Chondrocyte (in vitro differentiated cells): ENCODE measurements around the gene RASSF7. TPM values are rescaled to one million over a fixed set of nuclear protein-coding genes. Genes with fewer than 3 reads are reported as not detected.
"Not testable (repeated sequence)": the region's sequence is repeated elsewhere in the genome, so short reads cannot be mapped to it uniquely, and the experiment has no call there.

Experiments used
- DNase-seq: peaks from one replicate; pipeline ENCODE4 v3.0.0; 2021; ENCODE audit warnings: mixed read lengths, low spot score
- H3K27ac Mint-ChIP-seq: one replicate; pipeline ENCODE4 v1.8.0; 2021; ENCODE audit warnings: mild to moderate bottlenecking, moderate library complexity, mixed read lengths; ENCODE audit not compliant: unreplicated experiment
- H3K27me3 Mint-ChIP-seq: 2 replicates; pipeline ENCODE4 v1.8.0; 2021; ENCODE audit warnings: low read depth, mixed read lengths
- H3K36me3 Mint-ChIP-seq: 2 replicates; pipeline ENCODE4 v1.8.0; 2021; ENCODE audit warnings: low read depth, mixed read lengths
- H3K4me1 Mint-ChIP-seq: 2 replicates; pipeline ENCODE4 v1.8.0; 2021; ENCODE audit warnings: low read depth, mild to moderate bottlenecking, mixed read lengths
- H3K4me3 Mint-ChIP-seq: one replicate; pipeline ENCODE4 v1.8.0; 2021; ENCODE audit warnings: mild to moderate bottlenecking, moderate library complexity, mixed read lengths; ENCODE audit not compliant: unreplicated experiment
- H3K9me3 Mint-ChIP-seq: 2 replicates; pipeline ENCODE4 v1.8.0; 2021; ENCODE audit warnings: low read depth, mixed read lengths
- total RNA-seq: library from RNA; stranded (reverse); gene quantifications from 3 replicates; pipeline ENCODE4 v1.2.1, GENCODE V29; 2021
- TF ChIP-seq, protein P1 (sequence below): fragments of 200-600 bp; sonication (generic); IDR thresholded peaks from 2 replicates; pipeline ENCODE4 v1.5.0; 2021; ENCODE audit warnings: antibody characterized with exemption, mild to moderate bottlenecking, moderate library complexity

The RASSF7 gene
- total RNA-seq, 1 donor from 2014 or later = 28.7 TPM

DNA sequence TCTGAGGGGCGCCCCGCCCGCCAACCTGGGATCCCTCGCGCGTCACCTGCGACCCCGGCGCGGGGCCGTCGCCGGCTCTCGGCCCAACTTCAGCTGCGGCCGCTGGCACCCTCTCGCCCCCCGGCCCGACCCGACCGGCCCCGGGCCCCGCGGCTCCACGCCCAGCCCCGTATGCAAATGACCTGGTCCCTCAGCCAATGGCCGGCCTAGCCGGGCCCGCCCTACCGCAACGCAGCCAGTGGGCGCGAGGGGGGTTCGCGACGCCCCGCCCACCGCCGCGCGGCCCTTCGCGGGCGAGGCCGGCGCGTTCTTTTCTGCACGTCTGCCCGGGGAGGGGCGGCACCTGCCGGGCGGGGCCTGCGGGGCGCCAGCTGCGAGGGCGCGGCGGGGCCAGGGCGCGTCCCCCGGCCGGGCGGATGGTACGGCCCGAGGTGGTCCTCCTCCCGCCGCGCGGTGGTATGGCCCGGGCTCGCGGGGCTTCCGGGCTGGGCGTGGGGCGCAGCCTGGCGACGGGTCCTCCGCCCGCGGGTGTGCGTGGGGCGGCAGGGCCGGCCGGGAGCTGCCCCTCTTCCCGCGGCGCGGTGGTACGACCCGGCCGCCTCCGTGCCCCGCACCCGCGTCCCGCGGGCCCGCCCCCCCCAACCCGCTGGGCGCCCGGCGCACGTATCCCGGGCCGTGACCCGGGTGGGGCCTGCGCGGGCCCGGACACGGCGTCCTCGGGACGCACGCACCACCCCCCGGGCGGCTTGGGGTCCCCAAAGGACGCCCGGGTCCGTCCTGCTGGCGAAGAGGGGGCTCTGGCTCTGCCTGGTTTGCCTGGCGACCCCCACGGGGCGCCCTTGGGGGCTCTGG lies 7.8 kb downstream of the RASSF7 start:
- H3K4me3 Mint-ChIP-seq = peak overlapping the region; percentile 70
- peaks cover 15% of the 10 kb centered on the region for H3K4me1 Mint-ChIP-seq
- H3K9me3 Mint-ChIP-seq = no peaks in the 10 kb centered on the region
- H3K36me3 Mint-ChIP-seq = no peaks in the 10 kb centered on the region
- DNase-seq = no peak
- no peaks in the 10 kb centered on the region for H3K27me3 Mint-ChIP-seq
- peak overlapping the region; percentile 61 for H3K27ac Mint-ChIP-seq
- TF ChIP-seq, protein P1, sequence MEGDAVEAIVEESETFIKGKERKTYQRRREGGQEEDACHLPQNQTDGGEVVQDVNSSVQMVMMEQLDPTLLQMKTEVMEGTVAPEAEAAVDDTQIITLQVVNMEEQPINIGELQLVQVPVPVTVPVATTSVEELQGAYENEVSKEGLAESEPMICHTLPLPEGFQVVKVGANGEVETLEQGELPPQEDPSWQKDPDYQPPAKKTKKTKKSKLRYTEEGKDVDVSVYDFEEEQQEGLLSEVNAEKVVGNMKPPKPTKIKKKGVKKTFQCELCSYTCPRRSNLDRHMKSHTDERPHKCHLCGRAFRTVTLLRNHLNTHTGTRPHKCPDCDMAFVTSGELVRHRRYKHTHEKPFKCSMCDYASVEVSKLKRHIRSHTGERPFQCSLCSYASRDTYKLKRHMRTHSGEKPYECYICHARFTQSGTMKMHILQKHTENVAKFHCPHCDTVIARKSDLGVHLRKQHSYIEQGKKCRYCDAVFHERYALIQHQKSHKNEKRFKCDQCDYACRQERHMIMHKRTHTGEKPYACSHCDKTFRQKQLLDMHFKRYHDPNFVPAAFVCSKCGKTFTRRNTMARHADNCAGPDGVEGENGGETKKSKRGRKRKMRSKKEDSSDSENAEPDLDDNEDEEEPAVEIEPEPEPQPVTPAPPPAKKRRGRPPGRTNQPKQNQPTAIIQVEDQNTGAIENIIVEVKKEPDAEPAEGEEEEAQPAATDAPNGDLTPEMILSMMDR = no peak

DNA sequence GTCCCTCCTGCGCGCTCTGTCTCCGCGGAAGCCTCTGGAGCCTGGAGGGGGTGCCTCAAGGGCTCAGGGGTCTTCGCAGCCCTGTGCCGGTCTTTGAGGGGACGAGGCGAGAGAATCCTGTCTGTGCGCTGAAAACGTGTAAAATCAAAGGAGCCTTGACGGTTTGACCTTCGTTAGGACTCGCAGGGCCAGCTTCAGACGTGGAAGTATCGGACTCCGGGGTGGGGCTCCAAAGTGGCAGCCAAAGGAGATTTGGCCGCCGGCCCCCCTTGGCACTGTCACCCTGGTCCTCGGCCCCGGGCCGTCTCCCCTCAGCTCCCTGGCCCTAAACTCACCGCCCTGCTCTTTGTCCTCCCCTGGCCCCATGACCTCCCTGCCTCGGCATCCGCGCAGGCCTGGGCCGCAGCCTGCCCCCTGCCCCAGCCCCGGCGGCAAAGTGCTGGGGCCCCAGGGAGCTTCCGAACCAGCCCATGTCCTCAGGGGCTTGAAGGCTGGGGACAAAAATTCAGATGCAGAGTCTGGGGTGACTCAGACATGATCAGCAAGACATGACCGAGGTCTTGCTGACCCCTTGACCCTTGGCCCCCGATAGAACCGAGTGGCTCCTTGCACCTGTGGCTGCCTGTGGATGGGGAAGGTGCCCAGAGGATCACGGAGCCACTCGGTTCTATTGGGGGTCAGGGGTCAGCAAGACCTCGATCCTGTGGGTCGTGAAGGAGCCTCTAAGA lies 8.6 kb downstream of the RASSF7 start:
- H3K4me3 Mint-ChIP-seq = peak overlapping the region; percentile 70
- TF ChIP-seq, protein P1 = no peak
- H3K4me1 Mint-ChIP-seq = peaks cover 19% of the 10 kb centered on the region
- peak overlapping the region; percentile 61 for H3K27ac Mint-ChIP-seq
- no peaks in the 10 kb centered on the region for H3K9me3 Mint-ChIP-seq
- H3K36me3 Mint-ChIP-seq = no peaks in the 10 kb centered on the region
- DNase-seq = no peak
- no peaks in the 10 kb centered on the region for H3K27me3 Mint-ChIP-seq

DNA sequence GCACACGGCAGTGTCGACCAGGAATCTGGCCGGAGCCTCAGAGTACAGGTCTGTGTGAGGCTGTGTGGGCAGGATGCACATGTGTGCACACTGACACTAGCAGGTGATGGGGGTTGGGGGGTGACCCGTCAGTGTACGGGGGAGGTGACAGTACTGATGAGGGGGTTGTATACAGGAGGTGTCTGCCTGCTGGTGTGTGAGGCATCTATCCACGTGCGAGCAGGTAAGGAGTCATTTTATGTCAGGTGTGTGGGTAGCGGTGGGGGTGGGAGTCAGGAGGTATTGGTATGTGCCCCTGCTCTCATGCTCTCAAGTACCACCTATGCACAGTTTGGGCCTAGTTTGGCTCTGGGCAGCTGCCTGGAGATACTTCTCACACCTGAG lies 11.0 kb downstream of the RASSF7 start:
- H3K4me3 Mint-ChIP-seq = no peak overlapping the region
- no peak overlapping the region for H3K27ac Mint-ChIP-seq
- no peaks in the 10 kb centered on the region for H3K36me3 Mint-ChIP-seq
- no peak for DNase-seq
- H3K27me3 Mint-ChIP-seq = no peaks in the 10 kb centered on the region
- H3K4me1 Mint-ChIP-seq = peaks cover 23% of the 10 kb centered on the region
- TF ChIP-seq, protein P1 = no peak
- H3K9me3 Mint-ChIP-seq = no peaks in the 10 kb centered on the region

DNA sequence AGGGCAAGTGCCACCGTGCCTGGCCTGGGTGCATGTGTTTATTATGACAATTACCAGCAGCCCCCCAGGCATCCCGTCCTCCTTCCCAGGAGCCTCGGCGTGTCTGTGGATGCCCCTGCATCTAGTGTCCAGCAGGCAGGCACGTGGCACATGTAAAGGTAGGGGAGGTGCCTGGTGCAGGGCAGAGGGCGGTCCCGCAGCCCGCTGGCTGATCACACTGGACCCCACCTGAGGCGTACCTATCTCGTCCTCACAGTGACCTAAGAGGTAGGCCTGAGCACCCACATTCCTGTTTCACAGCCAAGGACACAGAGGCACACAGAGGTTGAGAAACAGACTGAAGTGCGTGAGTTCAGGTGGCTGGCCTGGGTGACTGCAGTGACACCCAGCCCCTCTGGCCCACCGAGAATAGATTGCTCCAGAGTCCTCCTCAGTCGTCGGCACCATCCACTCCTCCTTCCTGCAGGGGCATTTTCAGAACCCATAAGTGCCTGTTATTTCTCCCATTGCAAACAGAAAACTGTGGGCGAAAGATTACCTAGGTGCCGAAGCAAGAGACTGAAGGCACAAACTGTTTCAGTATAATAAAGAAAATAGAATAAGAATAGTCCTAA lies 12.5 kb downstream of the RASSF7 start:
- Mint-ChIP-seq H3K27ac (no peak overlapping the region), H3K4me3 (no peak overlapping the region), H3K27me3 (no peaks in the 10 kb centered on the region), H3K4me1 (peaks cover 26% of the 10 kb centered on the region), H3K9me3 (no peaks in the 10 kb centered on the region), H3K36me3 (no peaks in the 10 kb centered on the region)
- TF ChIP-seq, protein P1 = no peak
- DNase-seq = no peak

DNA sequence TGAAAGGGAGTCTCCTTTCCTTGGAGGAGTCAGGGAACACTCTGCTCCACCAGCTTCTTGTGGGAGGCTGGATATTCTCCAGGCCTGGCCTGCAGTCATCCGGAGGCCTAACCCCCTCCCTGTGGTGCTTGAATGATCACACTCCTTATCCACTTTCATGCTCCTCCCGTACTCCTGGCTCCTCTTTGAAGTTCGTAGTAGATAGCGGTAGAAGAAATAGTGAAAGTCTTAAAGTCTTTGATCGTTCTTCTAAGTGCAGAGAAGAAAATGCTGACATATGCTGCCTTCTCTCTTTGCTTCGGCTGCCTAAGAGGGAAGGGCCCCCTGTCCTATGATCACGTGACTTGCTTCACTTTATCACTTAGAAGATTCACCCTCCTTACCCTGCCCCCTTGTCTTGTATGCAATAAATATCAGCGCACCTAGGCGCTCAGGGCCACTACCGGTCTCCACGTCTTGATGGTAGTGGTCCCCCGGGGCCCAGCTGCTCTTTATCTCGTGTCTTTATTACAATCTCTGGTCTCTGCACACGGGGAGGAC lies 13.3 kb downstream of the RASSF7 start:
- peaks cover 34% of the 10 kb centered on the region for H3K4me1 Mint-ChIP-seq
- H3K27ac Mint-ChIP-seq, H3K36me3 Mint-ChIP-seq, H3K27me3 Mint-ChIP-seq, H3K9me3 Mint-ChIP-seq, H3K4me3 Mint-ChIP-seq, DNase-seq: not testable (repeated sequence)
